ENCODE measurements around the gene EPB41.
"Not testable (repeated sequence)": the region's sequence is repeated elsewhere in the genome, so short reads cannot be mapped to it uniquely, and the experiment has no call there.

The EPB41 gene

GRCh38 chr1:29145739-29146437, 231.5 kb downstream of the EPB41 start:
- no peak for DNase-seq

GRCh38 chr1:29148656-29149491, 234.5 kb downstream of the EPB41 start:
- no peak for DNase-seq

DNA sequence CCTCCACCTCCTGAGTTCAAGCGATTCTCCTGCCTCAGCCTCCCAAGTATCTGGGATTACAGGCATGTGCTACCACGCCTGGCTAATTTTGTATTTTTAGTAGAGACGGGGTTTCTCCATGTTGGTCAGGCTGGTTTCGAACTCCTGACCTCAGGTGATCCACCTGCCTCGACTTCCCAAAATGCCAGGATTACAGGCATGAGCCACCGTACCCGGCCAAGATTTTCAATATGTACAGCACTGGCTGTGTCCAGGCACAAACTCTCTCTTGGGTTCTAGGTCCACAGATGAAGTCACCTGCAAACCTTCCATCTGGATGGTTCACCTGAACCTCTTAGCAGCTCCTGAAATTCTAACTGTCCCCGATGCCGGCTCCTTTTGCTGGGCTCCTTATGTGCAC, 236.0 kb downstream of the EPB41 start:
- not testable (repeated sequence) for DNase-seq

DNA sequence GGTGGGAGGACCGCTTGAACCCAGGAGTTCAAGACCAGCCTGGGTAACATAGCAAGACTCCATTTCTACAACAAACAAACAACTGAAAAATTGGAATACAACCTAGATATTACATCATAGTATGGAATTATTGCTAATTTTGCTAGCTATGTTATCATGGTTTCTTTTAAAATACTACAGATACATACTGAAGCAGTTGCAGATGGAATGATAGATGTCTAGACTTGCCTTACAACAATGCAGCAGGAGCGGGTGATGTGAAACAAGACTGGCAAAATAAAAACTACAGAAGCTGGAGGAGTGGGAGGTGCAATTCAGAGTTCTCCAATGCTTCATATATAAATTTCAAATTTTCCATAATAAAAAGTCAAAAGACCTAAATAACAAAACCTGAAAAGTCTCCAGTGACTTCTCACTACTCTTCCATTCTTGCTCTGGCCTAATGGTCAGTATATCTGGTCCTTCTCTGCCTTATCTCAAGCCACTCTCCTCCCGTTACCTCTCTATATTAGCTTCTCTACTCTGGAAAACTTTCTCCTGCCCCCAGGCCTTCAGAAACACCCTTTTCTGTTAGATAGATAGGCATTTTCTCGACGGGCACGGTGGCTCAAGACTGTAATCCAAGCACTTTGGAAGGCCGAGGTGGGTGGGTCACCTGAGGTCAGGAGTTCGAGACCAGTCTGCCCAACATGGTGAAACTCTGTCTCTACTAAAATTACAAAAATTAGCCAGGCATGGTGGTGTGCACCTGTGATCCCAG, 237.9 kb downstream of the EPB41 start:
- DNase-seq = no peak

- no peak for DNase-seq
Observed at GRCh38 chr1:29156543-29157268, 242.3 kb downstream of the EPB41 start.

- DNase-seq = no peak
Observed at GRCh38 chr1:29157269-29157601, 242.9 kb downstream of the EPB41 start.

- DNase-seq = no peak
Observed at GRCh38 chr1:29159773-29160172, 245.4 kb downstream of the EPB41 start.

GRCh38 chr1:29162025-29162424, 247.7 kb downstream of the EPB41 start:
- no peak for DNase-seq

GRCh38 chr1:29162476-29163138, 248.2 kb downstream of the EPB41 start:
- no peak for DNase-seq

DNA sequence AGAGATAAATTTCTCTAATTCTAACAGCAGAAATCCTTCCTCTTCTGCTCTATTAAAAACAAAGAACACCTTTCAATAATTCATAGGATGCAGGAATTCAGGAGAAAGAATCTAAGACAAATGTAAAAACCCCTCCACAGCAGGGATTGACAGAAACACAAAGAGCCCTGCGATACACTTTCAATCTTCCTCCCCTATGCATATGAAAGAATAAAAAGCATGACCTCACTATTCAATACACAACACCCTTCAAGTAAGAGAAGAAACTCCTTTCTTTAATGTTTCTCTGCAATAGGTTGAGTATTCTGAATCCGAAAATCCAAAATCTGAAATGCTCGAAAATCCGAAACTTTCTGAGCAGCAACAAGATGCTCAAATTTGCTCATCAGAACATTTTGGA, 250.2 kb downstream of the EPB41 start:
- no peak for DNase-seq

DNA sequence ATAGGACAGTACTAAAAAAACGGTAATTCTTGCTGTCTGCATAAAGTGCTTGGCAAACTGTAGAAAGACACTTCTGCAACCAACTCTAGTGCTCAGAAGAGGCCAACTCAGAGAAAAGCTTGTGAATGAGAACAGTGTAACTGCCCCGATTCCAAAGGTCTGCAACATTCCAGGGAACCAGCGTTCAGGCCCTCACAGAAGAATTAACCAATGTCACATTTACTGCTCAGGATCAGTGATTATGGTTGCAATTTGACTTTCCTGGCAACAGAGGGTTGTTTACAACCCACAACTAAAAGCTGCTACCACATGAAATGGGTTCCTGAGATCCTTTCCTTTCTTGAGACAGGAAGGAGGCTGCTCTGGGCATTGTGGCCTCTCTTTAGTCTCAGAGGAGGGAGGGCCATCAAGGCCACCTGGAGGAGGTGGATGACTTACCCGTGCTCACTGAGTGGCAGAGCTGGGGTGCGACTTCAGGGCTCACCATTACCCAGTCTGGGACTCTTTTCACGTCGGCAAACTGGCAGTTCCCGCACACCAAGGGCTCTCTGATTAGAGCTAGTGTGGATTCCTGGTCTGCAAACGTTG, 252.0 kb downstream of the EPB41 start:
- DNase-seq = no peak

- no peak for DNase-seq
Observed at GRCh38 chr1:29167904-29168303, 253.5 kb downstream of the EPB41 start.
